Suprapubic skin (tissue), 4 donors: ENCODE results near the gene HRH2. TPM values are rescaled to one million over a fixed set of nuclear protein-coding genes. Genes with fewer than 3 reads are reported as not detected.

Experiments used
- DNase-seq, 2 donors: peaks; one replicate each; pipeline ENCODE4 v3.0.0-alpha.2; 2019; ENCODE audit warnings: low spot score in 2 of 2
- H3K27ac ChIP-seq: fragments of 200-600 bp; sonication (generic); one replicate; pipeline ENCODE4 v1.5.1; 2019
- H3K27me3 ChIP-seq: fragments of 200-600 bp; sonication (generic); one replicate; pipeline ENCODE4 v1.5.1; 2019
- H3K36me3 ChIP-seq: fragments of 200-600 bp; sonication (generic); one replicate; pipeline ENCODE4 v1.5.1; 2019
- H3K4me1 ChIP-seq: fragments of 200-600 bp; sonication (generic); one replicate; pipeline ENCODE4 v1.5.1; 2019
- H3K4me3 ChIP-seq: fragments of 200-600 bp; sonication (generic); one replicate; pipeline ENCODE4 v1.5.1; 2019; ENCODE audit warnings: mild to moderate bottlenecking
- H3K9me3 ChIP-seq: fragments of 200-600 bp; sonication (generic); one replicate; pipeline ENCODE4 v1.5.1; 2019
- CTCF ChIP-seq, 2 donors: fragments of 200-600 bp in 1 of 2; fragments of 450-650 bp in 1 of 2; sonication (generic) in 1 of 2; IDR thresholded peaks; one replicate each; pipeline ENCODE4 v1.5.1; 2016 to 2019; ENCODE audit warnings: antibody characterized with exemption in 2 of 2, mild to moderate bottlenecking in 1 of 2, moderate library complexity in 1 of 2
- EP300 ChIP-seq: sonication (generic); formaldehyde crosslinking; IDR thresholded peaks from one replicate; pipeline ENCODE4 v1.6.1; 2017; ENCODE audit warnings: antibody characterized with exemption
- POLR2A ChIP-seq, 2 donors: fragments of 450-650 bp; IDR thresholded peaks; one replicate each; pipeline ENCODE4 v1.6.1; 2017; ENCODE audit warnings: antibody characterized with exemption in 2 of 2, mild to moderate bottlenecking in 2 of 2, moderate library complexity in 2 of 2
- POLR2AphosphoS5 ChIP-seq, 3 donors: sonication (generic); formaldehyde crosslinking; IDR thresholded peaks; one replicate each; pipeline ENCODE4 v1.6.1; 2017; ENCODE audit warnings: antibody characterized with exemption in 3 of 3
- WGBS: methylation state at CpG from one replicate; pipeline ENCODE4 v1.1.5; 2018; 5-methylcytosine and 5-hydroxymethylcytosine counted together
- total RNA-seq, 4 donors: library from RNA; depleted of rRNA; stranded (reverse); fragments of >200 nt; gene quantifications; one replicate each; pipeline ENCODE4 v1.1.0, GENCODE V29; 2016

Gene HRH2
- total RNA-seq, 4 donors from 2014 or later: 0.81 to 1.4 (median 1.0) TPM

GRCh38 chr5:175728885-175729828, 71.3 kb downstream of the HRH2 start:
- Histone ChIP-seq H3K9me3 (no peaks in the 10 kb centered on the region), H3K36me3 (no peaks in the 10 kb centered on the region), H3K4me3 (no peak overlapping the region), H3K27me3 (peaks cover 45% of the 10 kb centered on the region), H3K4me1 (peaks cover 9% of the 10 kb centered on the region), H3K27ac (no peak overlapping the region)
- DNase-seq: no peak
- 17% methylated on average over 25 of the region's 33 CpGs for WGBS
- TF ChIP-seq POLR2A (IDR thresholded peaks at IDR 0.05): no peak
- TF ChIP-seq POLR2AphosphoS5 (IDR thresholded peaks at IDR 0.05): no peak
- TF ChIP-seq CTCF (IDR thresholded peaks at IDR 0.05): no peak
- no peak for TF ChIP-seq EP300

- Histone ChIP-seq H3K27ac (no peak overlapping the region), H3K9me3 (no peaks in the 10 kb centered on the region), H3K4me3 (no peak overlapping the region), H3K4me1 (peaks cover 9% of the 10 kb centered on the region), H3K36me3 (no peaks in the 10 kb centered on the region), H3K27me3 (peaks cover 45% of the 10 kb centered on the region)
- TF ChIP-seq POLR2AphosphoS5 (IDR thresholded peaks at IDR 0.05): no peak
- TF ChIP-seq CTCF (IDR thresholded peaks at IDR 0.05): peak; percentile 69 to 82
- DNase-seq: peak; percentile 88 to 91
- 6% methylated on average over 8 of the region's 9 CpGs for WGBS
Measured at GRCh38 chr5:175729829-175730277, 72.0 kb downstream of the HRH2 start.

GRCh38 chr5:175731172-175731571, 73.3 kb downstream of the HRH2 start:
- no peaks in the 10 kb centered on the region for H3K9me3 ChIP-seq
- no peaks in the 10 kb centered on the region for H3K36me3 ChIP-seq
- peaks cover 50% of the 10 kb centered on the region for H3K27me3 ChIP-seq
- peaks cover 9% of the 10 kb centered on the region for H3K4me1 ChIP-seq
- 71% methylated on average over 3 of the region's 3 CpGs for WGBS
- no peak overlapping the region for H3K27ac ChIP-seq
- DNase-seq: no peak
- H3K4me3 ChIP-seq: no peak overlapping the region
- TF ChIP-seq EP300: no peak
- TF ChIP-seq CTCF (IDR thresholded peaks at IDR 0.05): no peak
- no peak for TF ChIP-seq POLR2AphosphoS5 (IDR thresholded peaks at IDR 0.05)
- TF ChIP-seq POLR2A (IDR thresholded peaks at IDR 0.05): no peak

GRCh38 chr5:175731756-175732465, 74.0 kb downstream of the HRH2 start:
- WGBS: 77% methylated on average over 4 of the region's 4 CpGs
- Histone ChIP-seq H3K27ac (no peak overlapping the region), H3K4me1 (peaks cover 9% of the 10 kb centered on the region), H3K4me3 (no peak overlapping the region), H3K27me3 (peaks cover 56% of the 10 kb centered on the region), H3K9me3 (no peaks in the 10 kb centered on the region), H3K36me3 (no peaks in the 10 kb centered on the region)
- DNase-seq: no peak
- TF ChIP-seq CTCF (IDR thresholded peaks at IDR 0.05) (no peak), POLR2A (IDR thresholded peaks at IDR 0.05) (no peak), POLR2AphosphoS5 (IDR thresholded peaks at IDR 0.05) (no peak), EP300 (no peak)

GRCh38 chr5:175733017-175733416, 75.1 kb downstream of the HRH2 start:
- DNase-seq: no peak
- Histone ChIP-seq H3K4me3 (no peak overlapping the region), H3K4me1 (peaks cover 9% of the 10 kb centered on the region), H3K36me3 (no peaks in the 10 kb centered on the region), H3K9me3 (no peaks in the 10 kb centered on the region), H3K27ac (no peak overlapping the region), H3K27me3 (peaks cover 60% of the 10 kb centered on the region)
- WGBS: 88% methylated on average over 6 of the region's 6 CpGs
- TF ChIP-seq POLR2A (IDR thresholded peaks at IDR 0.05): no peak
- no peak for TF ChIP-seq POLR2AphosphoS5 (IDR thresholded peaks at IDR 0.05)
- TF ChIP-seq EP300: no peak
- TF ChIP-seq CTCF (IDR thresholded peaks at IDR 0.05): no peak
